ENCODE results near the gene ITGA5. TPM values are rescaled to one million over a fixed set of nuclear protein-coding genes. Genes with fewer than 3 reads are reported as not detected.

The ITGA5 gene
- total and polyA plus RNA-seq, 2 of the 13 experiments (the other 11 are each of a cell fraction or from before 2014, with no cell fraction given) = 0.20 to 0.40 TPM

GRCh38 chr12:54368025-54368708 lies 50.9 kb downstream of the ITGA5 start:
- Histone ChIP-seq H3K36me3 (replicated peaks in 1 of 2; ENCODE audit: control insufficient read depth in 1 of 2, insufficient read depth in 2 of 2, low read length in 2 of 2) (no peaks in the 10 kb centered on the region), H3K4me1 (ENCODE audit: insufficient read depth, low read length) (peaks cover 21% of the 10 kb centered on the region), H3K27me3 (ENCODE audit: control insufficient read depth in 1 of 2, insufficient read depth in 2 of 2, low read length in 2 of 2) (peaks cover 1 to 12% of the 10 kb centered on the region in 2 experiments; a peak in 2 of 5 replicates), H3K4me2 (ENCODE audit: low read depth, low read length) (peak overlapping the region; percentile 80), H3K79me2 (ENCODE audit: insufficient read depth, low read length) (no peaks in the 10 kb centered on the region), H2AFZ (ENCODE audit: low read length) (peak overlapping the region; percentile 70), H3K9ac (ENCODE audit: insufficient read depth, low read depth, low read length) (peak overlapping the region; percentile 31; the same call in 1 of the 2 replicates), H3K4me3 (replicated peaks in 1 of 3; ENCODE audit: insufficient read depth in 1 of 3, low read depth in 2 of 3, low read length in 3 of 3) (peak overlapping the region in 2 of 3 experiments; percentile 41 to 56; a peak in 4 of 6 replicates), H4K20me1 (ENCODE audit: insufficient read depth, low read length) (no peaks in the 10 kb centered on the region), H3K9me3 (ENCODE audit: low read length) (no peaks in the 10 kb centered on the region), H3K27ac (ENCODE audit: extremely low read length, insufficient read depth, low read length) (no peak overlapping the region)
- CTCF ChIA-PET (ENCODE audit: low intra/inter-chr PET ratio, low total read pairs) = interaction anchor here (0.9 to 3.9 kb wide), 7 partner anchors 8 to 153 kb away, joined by 3 to 27 read pairs (median 7); no protein-coding TSS in a partner anchor
- FAIRE-seq (no peak), ATAC-seq (peak; percentile 20; the same call in 1 of the 3 replicates), DNase-seq (ENCODE audit: low spot score) (no peak)
- POLR2A ChIA-PET = interaction anchor here (1.0 to 1.9 kb wide), 2 partner anchors 9 to 88 kb away, joined by 3 to 7 read pairs; partner anchors contain the start of genes CBX5 and HNRNPA1
- in situ Hi-C loops (cut with HindIII; ENCODE audit: extremely low pct_ligation_motif_present, low pct_unique_long_range_greater_than_20kb) = loop anchor here (5.0 to 10.0 kb wide), 2 partner anchors 116 to 353 kb away; no protein-coding TSS in a partner anchor
- no TSS peak for BruUV-seq (replicated peaks)
- WGBS (ENCODE audit: low lambda C conversion rate) = 29% methylated on average over 4 of the region's 5 CpGs
- intact Hi-C loops (cut with micrococcal nuclease; ENCODE audit: unreplicated experiment) = loop anchor here (1.0 to 10.0 kb wide), 4 partner anchors 117 to 363 kb away; partner anchors contain the start of genes HOXC8 and HOXC9
- TF ChIP-seq ZNF44 (CRISPR knock-in tag; IDR thresholded peaks at IDR 0.05) (0 out of 2 replicates have a peak, but pooled peaks have one; percentile 26), GATAD1 (CRISPR knock-in tag; IDR thresholded peaks at IDR 0.05) (no peak; the same call in 1 of the 2 replicates), ERF (CRISPR knock-in tag; IDR thresholded peaks at IDR 0.05) (no peak)
- TF ChIP-seq, protein P1, sequence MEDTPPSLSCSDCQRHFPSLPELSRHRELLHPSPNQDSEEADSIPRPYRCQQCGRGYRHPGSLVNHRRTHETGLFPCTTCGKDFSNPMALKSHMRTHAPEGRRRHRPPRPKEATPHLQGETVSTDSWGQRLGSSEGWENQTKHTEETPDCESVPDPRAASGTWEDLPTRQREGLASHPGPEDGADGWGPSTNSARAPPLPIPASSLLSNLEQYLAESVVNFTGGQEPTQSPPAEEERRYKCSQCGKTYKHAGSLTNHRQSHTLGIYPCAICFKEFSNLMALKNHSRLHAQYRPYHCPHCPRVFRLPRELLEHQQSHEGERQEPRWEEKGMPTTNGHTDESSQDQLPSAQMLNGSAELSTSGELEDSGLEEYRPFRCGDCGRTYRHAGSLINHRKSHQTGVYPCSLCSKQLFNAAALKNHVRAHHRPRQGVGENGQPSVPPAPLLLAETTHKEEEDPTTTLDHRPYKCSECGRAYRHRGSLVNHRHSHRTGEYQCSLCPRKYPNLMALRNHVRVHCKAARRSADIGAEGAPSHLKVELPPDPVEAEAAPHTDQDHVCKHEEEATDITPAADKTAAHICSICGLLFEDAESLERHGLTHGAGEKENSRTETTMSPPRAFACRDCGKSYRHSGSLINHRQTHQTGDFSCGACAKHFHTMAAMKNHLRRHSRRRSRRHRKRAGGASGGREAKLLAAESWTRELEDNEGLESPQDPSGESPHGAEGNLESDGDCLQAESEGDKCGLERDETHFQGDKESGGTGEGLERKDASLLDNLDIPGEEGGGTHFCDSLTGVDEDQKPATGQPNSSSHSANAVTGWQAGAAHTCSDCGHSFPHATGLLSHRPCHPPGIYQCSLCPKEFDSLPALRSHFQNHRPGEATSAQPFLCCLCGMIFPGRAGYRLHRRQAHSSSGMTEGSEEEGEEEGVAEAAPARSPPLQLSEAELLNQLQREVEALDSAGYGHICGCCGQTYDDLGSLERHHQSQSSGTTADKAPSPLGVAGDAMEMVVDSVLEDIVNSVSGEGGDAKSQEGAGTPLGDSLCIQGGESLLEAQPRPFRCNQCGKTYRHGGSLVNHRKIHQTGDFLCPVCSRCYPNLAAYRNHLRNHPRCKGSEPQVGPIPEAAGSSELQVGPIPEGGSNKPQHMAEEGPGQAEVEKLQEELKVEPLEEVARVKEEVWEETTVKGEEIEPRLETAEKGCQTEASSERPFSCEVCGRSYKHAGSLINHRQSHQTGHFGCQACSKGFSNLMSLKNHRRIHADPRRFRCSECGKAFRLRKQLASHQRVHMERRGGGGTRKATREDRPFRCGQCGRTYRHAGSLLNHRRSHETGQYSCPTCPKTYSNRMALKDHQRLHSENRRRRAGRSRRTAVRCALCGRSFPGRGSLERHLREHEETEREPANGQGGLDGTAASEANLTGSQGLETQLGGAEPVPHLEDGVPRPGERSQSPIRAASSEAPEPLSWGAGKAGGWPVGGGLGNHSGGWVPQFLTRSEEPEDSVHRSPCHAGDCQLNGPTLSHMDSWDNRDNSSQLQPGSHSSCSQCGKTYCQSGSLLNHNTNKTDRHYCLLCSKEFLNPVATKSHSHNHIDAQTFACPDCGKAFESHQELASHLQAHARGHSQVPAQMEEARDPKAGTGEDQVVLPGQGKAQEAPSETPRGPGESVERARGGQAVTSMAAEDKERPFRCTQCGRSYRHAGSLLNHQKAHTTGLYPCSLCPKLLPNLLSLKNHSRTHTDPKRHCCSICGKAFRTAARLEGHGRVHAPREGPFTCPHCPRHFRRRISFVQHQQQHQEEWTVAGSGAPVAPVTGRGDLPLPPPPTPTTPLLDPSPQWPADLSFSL (CRISPR knock-in tag; IDR thresholded peaks at IDR 0.05) = no peak
- TF ChIP-seq, protein P2, sequence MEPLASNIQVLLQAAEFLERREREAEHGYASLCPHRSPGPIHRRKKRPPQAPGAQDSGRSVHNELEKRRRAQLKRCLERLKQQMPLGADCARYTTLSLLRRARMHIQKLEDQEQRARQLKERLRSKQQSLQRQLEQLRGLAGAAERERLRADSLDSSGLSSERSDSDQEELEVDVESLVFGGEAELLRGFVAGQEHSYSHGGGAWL (CRISPR knock-in tag; IDR thresholded peaks at IDR 0.05) = no peak
